Lower leg skin (tissue), 4 donors: ENCODE results near the gene ASF1B. TPM values are rescaled to one million over a fixed set of nuclear protein-coding genes. Genes with fewer than 3 reads are reported as not detected.

Experiments used
- DNase-seq, 2 donors: peaks; one replicate each; pipeline ENCODE4 v3.0.0-alpha.2; 2019; ENCODE audit warnings: low spot score in 2 of 2
- H3K4me3 ChIP-seq: fragments of 200-600 bp; sonication (generic); 2 replicates; pipeline ENCODE4 v1.5.1; 2017; ENCODE audit warnings: mild to moderate bottlenecking, low read depth; ENCODE audit not compliant: poor library complexity, severe bottlenecking
- POLR2A ChIP-seq, 2 donors: fragments of 450-650 bp; IDR thresholded peaks; one replicate each; pipeline ENCODE4 v1.6.1; 2016 to 2017; ENCODE audit warnings: antibody characterized with exemption in 2 of 2, mild to moderate bottlenecking in 1 of 2, moderate library complexity in 1 of 2
- WGBS, 2 donors: methylation state at CpG; one replicate each; pipeline ENCODE4 v1.1.5; 2018; 5-methylcytosine and 5-hydroxymethylcytosine counted together
- intact Hi-C: fragments of 100-400 bp; cut with DNase I; formaldehyde crosslinking; loops from one replicate; pipeline ENCODE4 v1.15.0; 2023; ENCODE audit warnings: low total_unique reads
- total RNA-seq, 4 donors: library from RNA; depleted of rRNA; stranded (reverse); fragments of >200 nt; gene quantifications; one replicate each; pipeline ENCODE4 v1.1.0, GENCODE V29; 2016
- TF ChIP-seq, protein P1 (sequence below), 3 donors: fragments of 450-650 bp; IDR thresholded peaks; one replicate each; pipeline ENCODE4 v1.5.1; 2016; ENCODE audit warnings: antibody characterized with exemption in 3 of 3, mild to moderate bottlenecking in 3 of 3, moderate library complexity in 2 of 3

ASF1B gene
- total RNA-seq, 4 donors from 2014 or later = 1.6 to 3.2 (median 2.3) TPM; not detected in 1

DNA sequence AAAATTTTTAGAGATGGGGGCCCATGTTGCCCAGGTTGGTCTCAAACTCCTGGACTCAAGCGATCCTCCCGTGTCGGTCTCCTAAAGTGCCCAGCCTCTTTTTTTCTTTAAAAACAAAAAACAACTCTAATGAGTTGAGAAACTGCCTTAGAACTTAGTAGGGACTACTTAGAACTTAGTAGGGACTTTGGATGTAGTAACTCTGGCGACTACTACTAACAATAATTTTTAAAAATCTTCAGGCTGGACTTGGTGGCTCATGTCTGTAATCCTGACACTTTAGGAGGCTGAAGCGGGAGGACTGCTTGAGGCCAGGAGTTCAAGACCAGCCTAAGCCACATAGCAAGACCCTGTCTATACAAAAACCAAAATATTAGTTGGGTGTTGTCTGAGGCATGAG lies 50.3 kb downstream of the ASF1B start:
- TF ChIP-seq POLR2A (IDR thresholded peaks at IDR 0.05) = no peak
- TF ChIP-seq, protein P1, sequence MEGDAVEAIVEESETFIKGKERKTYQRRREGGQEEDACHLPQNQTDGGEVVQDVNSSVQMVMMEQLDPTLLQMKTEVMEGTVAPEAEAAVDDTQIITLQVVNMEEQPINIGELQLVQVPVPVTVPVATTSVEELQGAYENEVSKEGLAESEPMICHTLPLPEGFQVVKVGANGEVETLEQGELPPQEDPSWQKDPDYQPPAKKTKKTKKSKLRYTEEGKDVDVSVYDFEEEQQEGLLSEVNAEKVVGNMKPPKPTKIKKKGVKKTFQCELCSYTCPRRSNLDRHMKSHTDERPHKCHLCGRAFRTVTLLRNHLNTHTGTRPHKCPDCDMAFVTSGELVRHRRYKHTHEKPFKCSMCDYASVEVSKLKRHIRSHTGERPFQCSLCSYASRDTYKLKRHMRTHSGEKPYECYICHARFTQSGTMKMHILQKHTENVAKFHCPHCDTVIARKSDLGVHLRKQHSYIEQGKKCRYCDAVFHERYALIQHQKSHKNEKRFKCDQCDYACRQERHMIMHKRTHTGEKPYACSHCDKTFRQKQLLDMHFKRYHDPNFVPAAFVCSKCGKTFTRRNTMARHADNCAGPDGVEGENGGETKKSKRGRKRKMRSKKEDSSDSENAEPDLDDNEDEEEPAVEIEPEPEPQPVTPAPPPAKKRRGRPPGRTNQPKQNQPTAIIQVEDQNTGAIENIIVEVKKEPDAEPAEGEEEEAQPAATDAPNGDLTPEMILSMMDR (IDR thresholded peaks at IDR 0.05) = no peak
- H3K4me3 ChIP-seq = no peak overlapping the region
- 90 to 91% methylated on average over 5 of the region's 5 CpGs for WGBS, 2 donors
- no peak for DNase-seq
- intact Hi-C loops = no loop called here

DNA sequence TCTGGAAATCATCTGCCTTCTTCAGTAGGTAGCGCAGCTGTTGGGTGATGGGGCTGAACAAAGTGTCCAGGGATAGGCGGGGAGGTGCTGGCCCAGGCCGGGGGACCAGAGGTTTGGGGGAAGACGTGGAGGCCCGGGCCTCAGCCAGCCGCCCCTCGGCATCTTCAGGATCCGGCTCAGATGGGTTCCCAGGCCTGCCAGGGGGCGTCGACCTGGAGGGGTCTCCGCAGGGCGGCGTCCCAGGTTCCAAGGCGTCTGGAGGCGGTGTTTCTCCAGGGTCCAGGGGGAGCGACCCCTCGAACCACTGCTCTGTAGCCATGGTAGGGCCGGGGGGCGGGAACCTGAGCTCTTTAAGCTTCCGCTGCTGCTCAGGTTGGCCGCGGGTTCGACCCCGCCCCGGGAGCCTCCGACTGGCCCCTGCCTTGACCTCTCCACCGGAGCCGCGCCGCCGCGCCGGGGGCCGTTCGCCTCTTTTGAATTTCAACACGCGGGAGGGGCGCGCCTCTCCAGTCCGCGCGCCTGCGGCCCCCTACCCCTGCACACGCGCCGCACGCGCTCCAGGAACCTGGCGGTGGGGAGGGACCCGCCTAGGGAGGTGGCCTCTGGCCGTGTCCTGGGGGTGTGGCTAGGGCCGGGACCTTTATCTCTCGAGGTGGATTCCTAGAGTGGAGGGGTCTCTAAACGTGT lies 50.9 kb downstream of the ASF1B start, which contains the start of gene C19orf67:
TSS of gene C19orf67 (minus strand) at position 475 of the 687 bp plus-strand sequence. CDS start at position 319, 156 bp downstream.
- TF ChIP-seq POLR2A (IDR thresholded peaks at IDR 0.05) = no peak
- TF ChIP-seq, protein P1 (IDR thresholded peaks at IDR 0.05) = no peak
- 75 to 80% methylated on average over 23 to 54 of the region's 54 CpGs for WGBS, 2 donors
- DNase-seq = no peak
- intact Hi-C loops = no loop called here
- H3K4me3 ChIP-seq = no peak within 1 kb of the TSS

DNA sequence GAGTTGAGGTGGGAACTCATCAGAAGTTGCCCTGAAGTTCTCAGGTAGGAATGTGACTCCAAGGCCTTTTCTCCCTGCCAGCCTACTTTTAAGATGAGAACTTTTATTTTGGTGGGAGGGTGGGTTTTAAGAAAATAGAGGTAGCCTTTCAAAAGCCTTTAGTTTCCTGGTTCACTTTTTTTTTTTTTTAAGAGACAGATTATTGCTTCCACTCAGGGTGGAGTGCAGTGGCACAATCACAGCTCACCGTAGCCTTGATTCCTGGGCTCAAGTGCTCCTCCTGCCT lies 53.8 kb downstream of the ASF1B start:
- intact Hi-C loops = no loop called here
- no peak overlapping the region for H3K4me3 ChIP-seq
- TF ChIP-seq POLR2A (IDR thresholded peaks at IDR 0.05) = no peak
- TF ChIP-seq, protein P1 (IDR thresholded peaks at IDR 0.05) = no peak
- WGBS, 2 donors = 0 to 15% methylated on average over 1 of the region's 1 CpG
- DNase-seq = no peak

DNA sequence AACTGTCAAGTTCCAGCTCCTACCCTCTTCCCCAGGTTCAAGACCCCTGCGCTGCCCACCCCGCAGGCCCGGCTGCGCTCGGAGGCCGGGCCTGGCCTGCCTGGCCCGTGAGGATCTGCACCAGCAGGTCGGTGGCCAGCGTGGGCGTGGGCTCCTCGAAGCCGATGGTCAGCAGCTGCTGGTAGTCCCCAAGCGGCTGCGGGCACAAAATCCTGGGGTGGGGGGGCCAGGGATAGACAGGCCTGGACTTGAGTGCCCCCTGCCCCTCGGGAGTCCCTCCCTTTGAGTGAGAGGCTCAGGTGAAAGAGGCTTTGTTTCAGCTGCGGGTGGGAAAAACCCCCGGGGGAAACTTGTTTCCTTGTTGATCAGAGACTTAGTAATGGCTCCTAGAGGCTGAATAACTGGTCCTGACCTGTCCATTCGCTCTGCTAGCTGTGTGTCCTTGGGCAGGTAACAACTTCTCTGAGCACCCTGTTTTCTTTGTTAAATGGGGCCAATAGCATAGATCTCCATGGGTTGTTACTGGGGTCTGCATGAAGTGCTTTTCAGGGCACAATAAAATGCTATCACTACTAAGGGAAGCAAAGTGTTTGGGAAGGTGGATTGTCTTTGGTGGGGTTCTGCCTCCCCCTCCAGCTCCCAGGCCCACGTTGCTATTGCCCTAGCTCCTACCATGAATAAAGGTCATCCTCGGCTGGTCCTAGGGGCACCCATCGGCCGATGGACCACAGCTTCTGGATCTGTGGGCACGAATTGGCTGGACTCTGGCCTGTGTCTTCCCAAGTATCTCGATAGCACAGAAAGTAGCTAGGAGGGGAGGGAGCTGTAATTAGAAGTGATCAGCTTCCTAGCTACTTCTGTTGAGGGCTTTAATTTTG lies 54.4 kb downstream of the ASF1B start:
- peak in 1 of 2 donors; percentile 50 for DNase-seq

DNA sequence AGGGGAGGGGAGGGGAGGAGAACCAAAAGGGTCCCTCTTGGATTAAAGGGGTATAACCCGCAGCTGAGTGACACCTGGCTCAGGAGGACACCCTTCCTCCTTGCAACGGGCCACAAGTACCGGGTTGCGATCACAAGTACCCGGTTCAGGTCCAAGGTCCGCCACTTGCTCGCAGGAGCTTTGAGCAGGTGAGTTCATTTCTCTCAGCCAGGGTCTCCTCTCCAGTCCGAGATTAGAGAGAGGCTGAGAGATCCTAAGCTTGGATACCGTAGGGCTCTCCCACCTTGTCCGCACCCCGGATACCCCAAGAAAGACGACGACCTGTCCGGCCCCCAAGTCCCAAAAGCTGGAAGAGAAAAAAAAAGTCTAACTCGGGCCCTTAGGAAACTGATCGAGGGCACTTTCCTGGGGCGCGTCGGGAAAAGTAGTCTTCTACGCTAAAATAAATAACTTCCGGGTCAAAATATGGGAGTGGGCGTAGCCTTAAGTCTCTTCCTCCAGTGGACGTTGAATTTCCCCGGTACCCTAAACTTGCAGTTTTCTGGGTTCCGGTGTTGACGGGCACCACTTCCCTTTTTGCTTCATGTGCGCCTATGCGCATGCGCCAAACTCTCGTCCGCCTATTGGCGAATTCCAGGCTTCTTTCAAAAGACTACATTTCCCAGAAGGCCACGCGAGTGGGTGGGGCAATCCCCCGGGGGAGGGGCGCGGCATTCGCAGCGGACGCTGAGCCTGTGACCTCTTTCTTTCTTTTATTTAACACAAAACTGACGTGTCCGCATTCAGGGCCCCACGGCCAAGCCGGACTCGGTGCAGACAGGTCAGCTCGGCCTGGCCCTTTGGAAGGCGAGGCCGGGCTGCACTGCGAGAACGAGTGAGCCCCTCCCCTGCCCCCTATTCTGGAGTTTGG lies 55.2 kb downstream of the ASF1B start:
- WGBS, 2 donors = 0% methylated on average over 50 of the region's 50 CpGs
- intact Hi-C loops = no loop called here
- no peak for TF ChIP-seq POLR2A (IDR thresholded peaks at IDR 0.05)
- TF ChIP-seq, protein P1 (IDR thresholded peaks at IDR 0.05) = peak in 1 of 3 donors; percentile 14
- peak; percentile 99 to 100 for DNase-seq
- peak overlapping the region; percentile 70 for H3K4me3 ChIP-seq

More for the DNA sequence above, 54.4 kb downstream of the ASF1B start:
- WGBS, 2 donors = 18 to 23% methylated on average over 21 to 24 of the region's 24 CpGs
- H3K4me3 ChIP-seq = peak overlapping the region; percentile 70
- intact Hi-C loops = no loop called here
- TF ChIP-seq, protein P1 (IDR thresholded peaks at IDR 0.05) = no peak
- no peak for TF ChIP-seq POLR2A (IDR thresholded peaks at IDR 0.05)
